ENCODE measurements around the gene C14orf180.

C14orf180 gene

DNA sequence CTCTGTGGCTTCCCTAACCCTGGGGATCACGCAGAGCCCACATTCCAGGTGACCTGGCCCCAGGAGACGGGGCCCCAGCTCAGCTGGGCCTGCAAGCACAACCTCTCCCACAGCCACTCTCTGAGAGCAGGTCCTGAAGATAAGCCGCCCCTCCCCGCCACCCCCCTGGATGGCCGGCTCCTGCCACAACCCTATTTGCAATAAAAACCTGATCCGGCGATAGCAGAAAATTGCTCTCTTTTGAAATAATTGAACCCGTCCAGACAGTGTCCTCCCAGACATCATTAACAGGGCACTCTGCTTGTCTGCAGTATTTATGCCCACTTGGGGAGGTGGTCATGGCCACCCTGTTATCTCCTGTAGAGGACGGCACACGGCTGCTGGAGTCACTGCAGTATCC, 5.0 kb downstream of the C14orf180 start:
- Histone ChIP-seq H3K9me3 (ENCODE audit: low read length) (no peaks in the 10 kb centered on the region), H3K36me3 (ENCODE audit: insufficient read depth, low read length) (no peaks in the 10 kb centered on the region), H3K27me3 (ENCODE audit: control insufficient read depth in 1 of 2, insufficient read depth in 2 of 2, low read length in 2 of 2) (peaks cover 0 to 15% of the 10 kb centered on the region in 2 donors), H3K4me3 (ENCODE audit: low read depth in 1 of 2, low read length in 2 of 2) (no peak overlapping the region), H3K27ac (ENCODE audit: low read depth, low read length) (no peak overlapping the region), H3K4me1 (ENCODE audit: insufficient read depth, low read length) (peaks cover 12% of the 10 kb centered on the region), H3K9ac (ENCODE audit: low read length) (no peak overlapping the region)

- H3K27me3 ChIP-seq (ENCODE audit: control insufficient read depth in 1 of 2, insufficient read depth in 2 of 2, low read length in 2 of 2), result peaks cover 0 to 15% of the 10 kb centered on the region in 2 donors
- H3K4me3 ChIP-seq (ENCODE audit: low read depth in 1 of 2, low read length in 2 of 2), result no peak overlapping the region
- no peaks in the 10 kb centered on the region for H3K9me3 ChIP-seq (ENCODE audit: low read length)
- H3K27ac ChIP-seq (ENCODE audit: low read depth, low read length), result no peak overlapping the region
- no peaks in the 10 kb centered on the region for H3K36me3 ChIP-seq (ENCODE audit: insufficient read depth, low read length)
- no peaks in the 10 kb centered on the region for H3K4me1 ChIP-seq (ENCODE audit: insufficient read depth, low read length)
- H3K9ac ChIP-seq (ENCODE audit: low read length), result no peak overlapping the region
These were observed 6.6 kb downstream of the C14orf180 start for GRCh38 chr14:104585966-104586697.

DNA sequence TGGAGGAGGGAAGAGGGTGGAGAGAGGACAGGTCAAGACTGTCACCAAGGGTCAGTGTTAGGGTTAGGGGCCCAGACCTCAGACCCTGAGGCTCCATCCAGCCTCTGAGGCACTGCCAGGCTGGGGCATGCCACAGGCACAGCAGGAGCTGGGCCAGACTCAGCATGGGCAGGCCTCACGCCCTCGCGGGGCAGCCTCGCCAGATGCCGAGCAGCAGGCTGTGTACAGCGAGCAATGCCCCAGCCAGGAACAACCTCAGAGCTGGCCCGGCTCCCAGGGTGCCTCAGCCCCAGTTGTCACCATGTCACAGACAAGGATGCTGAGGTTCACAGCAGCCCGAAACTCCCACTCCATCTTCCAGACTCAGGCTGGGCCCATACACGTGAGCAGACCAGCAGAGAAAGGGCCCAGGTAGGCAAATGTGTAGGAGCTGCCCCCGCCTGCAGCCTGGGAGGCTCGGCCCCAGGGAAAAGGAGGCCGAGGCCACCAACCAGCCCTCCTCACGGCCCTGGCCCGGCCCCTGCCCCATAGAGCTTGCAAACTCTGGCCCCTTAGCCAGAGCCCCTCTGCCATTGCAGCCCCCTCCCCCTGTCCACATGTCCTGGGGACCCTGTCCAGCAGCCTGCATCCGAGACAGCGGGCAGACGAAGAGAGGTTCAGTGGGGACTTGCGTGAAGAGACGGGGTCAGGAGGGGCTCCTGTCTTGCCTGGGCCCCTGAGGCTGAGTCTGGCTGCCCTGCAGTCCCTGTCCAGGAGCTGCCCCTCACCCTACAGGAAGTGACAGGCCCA, 7.5 kb downstream of the C14orf180 start:
- no peak overlapping the region for H3K27ac ChIP-seq (ENCODE audit: low read depth, low read length)
- H3K4me1 ChIP-seq (ENCODE audit: insufficient read depth, low read length), result no peaks in the 10 kb centered on the region
- peaks cover 0 to 21% of the 10 kb centered on the region in 2 donors for H3K27me3 ChIP-seq (ENCODE audit: control insufficient read depth in 1 of 2, insufficient read depth in 2 of 2, low read length in 2 of 2)
- no peak overlapping the region for H3K9ac ChIP-seq (ENCODE audit: low read length)
- H3K9me3 ChIP-seq (ENCODE audit: low read length), result no peaks in the 10 kb centered on the region
- H3K36me3 ChIP-seq (ENCODE audit: insufficient read depth, low read length), result no peaks in the 10 kb centered on the region
- H3K4me3 ChIP-seq (ENCODE audit: low read depth in 1 of 2, low read length in 2 of 2), result no peak overlapping the region

- H3K9me3 ChIP-seq (ENCODE audit: low read length), result no peaks in the 10 kb centered on the region
- H3K9ac ChIP-seq (ENCODE audit: low read length), result no peak overlapping the region
- H3K4me1 ChIP-seq (ENCODE audit: insufficient read depth, low read length), result no peaks in the 10 kb centered on the region
- no peak overlapping the region for H3K27ac ChIP-seq (ENCODE audit: low read depth, low read length)
- H3K36me3 ChIP-seq (ENCODE audit: insufficient read depth, low read length), result no peaks in the 10 kb centered on the region
- H3K27me3 ChIP-seq (ENCODE audit: control insufficient read depth in 1 of 2, insufficient read depth in 2 of 2, low read length in 2 of 2), result peaks cover 0 to 21% of the 10 kb centered on the region in 2 donors
- H3K4me3 ChIP-seq (ENCODE audit: low read depth in 1 of 2, low read length in 2 of 2), result no peak overlapping the region
These were observed 8.1 kb downstream of the C14orf180 start for GRCh38 chr14:104587641-104588040.

DNA sequence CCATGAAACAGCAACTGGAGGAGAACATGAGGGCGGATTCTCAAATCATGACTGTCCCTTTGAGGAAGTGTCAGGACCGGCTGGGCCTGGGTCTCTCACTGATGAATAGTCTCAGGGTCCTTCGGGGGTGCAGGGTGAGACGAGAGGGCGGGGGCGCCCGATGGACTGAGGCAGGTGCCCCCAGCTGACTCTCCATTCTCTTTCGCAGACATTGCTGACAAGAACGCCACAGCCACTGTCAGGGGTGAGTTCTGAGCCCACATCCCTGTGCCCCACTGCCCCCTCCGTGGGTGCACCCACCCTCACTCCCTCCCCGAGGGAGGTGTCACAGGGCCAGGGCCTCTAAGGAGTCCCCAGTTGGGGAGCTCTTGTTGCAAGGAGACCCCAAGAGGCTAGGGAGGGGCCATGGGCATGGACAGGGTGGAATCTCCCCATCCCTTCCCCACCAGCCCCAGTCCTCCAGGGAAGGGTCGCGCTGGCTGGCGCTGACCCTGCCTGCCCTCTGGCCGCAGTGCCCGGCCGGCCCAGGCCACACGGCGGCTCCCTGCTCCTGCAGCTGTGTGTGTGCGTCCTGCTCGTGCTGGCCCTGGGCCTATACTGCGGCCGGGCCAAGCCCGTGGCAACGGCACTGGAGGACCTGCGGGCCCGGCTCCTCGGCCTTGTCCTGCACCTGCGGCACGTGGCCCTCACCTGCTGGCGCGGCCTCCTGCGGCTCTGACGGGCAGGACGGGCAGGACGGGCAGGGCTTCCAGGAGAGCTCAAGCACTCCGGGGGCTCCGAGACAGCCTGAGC, 8.7 kb downstream of the C14orf180 start:
- Histone ChIP-seq H3K9ac (ENCODE audit: low read length) (no peak overlapping the region), H3K4me1 (ENCODE audit: insufficient read depth, low read length) (no peaks in the 10 kb centered on the region), H3K36me3 (ENCODE audit: insufficient read depth, low read length) (no peaks in the 10 kb centered on the region), H3K27me3 (ENCODE audit: control insufficient read depth in 1 of 2, insufficient read depth in 2 of 2, low read length in 2 of 2) (peaks cover 0 to 21% of the 10 kb centered on the region in 2 donors), H3K4me3 (ENCODE audit: low read depth in 1 of 2, low read length in 2 of 2) (no peak overlapping the region), H3K27ac (ENCODE audit: low read depth, low read length) (no peak overlapping the region), H3K9me3 (ENCODE audit: low read length) (no peaks in the 10 kb centered on the region)

DNA sequence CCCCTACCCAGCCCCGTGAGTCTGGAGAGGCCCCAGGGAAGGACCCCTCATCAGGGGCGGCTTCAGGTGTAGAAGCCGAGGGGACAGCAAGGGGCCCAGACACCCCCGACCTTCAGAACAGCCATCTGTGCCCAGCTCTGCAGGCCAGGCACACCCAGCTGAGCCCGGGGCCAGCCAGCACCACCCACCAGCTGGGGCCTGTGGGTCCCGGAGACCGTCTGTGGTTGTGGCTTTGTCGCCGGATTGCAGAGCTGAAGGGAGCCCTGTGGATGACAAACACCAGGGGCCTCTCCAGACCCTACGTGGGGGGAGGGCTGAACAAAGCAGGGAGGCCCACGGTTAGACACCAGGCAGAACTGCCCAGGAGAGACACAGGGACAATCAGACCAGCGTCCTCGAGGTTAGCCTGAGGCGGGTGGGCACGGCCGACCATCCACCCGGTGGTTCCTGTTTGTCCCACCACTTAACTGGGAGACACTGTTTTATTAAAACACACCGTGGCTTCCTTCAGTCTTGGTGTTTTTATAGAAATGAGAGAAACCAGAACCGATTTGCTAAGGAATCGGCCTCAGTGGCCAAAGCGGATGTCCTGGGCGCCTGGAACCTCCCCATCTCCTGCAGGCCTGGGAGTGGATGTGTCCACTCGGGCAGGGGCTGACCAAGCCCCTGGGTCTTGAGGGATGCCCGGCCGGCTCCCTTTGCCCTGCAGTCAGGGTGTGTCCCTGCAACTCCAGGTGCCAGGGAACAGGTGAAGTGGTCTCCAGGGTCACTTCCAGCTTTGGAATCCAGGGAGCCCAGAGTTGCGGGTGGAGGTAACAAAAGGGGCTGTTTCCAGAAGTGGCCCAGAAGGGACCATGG, 10.0 kb downstream of the C14orf180 start:
- H3K27me3 ChIP-seq (ENCODE audit: control insufficient read depth in 1 of 2, insufficient read depth in 2 of 2, low read length in 2 of 2), result peaks cover 0 to 17% of the 10 kb centered on the region in 2 donors
- no peak overlapping the region for H3K9ac ChIP-seq (ENCODE audit: low read length)
- no peak overlapping the region for H3K27ac ChIP-seq (ENCODE audit: low read depth, low read length)
- H3K36me3 ChIP-seq (ENCODE audit: insufficient read depth, low read length), result no peaks in the 10 kb centered on the region
- no peak overlapping the region for H3K4me3 ChIP-seq (ENCODE audit: low read depth in 1 of 2, low read length in 2 of 2)
- no peaks in the 10 kb centered on the region for H3K4me1 ChIP-seq (ENCODE audit: insufficient read depth, low read length)
- no peaks in the 10 kb centered on the region for H3K9me3 ChIP-seq (ENCODE audit: low read length)

DNA sequence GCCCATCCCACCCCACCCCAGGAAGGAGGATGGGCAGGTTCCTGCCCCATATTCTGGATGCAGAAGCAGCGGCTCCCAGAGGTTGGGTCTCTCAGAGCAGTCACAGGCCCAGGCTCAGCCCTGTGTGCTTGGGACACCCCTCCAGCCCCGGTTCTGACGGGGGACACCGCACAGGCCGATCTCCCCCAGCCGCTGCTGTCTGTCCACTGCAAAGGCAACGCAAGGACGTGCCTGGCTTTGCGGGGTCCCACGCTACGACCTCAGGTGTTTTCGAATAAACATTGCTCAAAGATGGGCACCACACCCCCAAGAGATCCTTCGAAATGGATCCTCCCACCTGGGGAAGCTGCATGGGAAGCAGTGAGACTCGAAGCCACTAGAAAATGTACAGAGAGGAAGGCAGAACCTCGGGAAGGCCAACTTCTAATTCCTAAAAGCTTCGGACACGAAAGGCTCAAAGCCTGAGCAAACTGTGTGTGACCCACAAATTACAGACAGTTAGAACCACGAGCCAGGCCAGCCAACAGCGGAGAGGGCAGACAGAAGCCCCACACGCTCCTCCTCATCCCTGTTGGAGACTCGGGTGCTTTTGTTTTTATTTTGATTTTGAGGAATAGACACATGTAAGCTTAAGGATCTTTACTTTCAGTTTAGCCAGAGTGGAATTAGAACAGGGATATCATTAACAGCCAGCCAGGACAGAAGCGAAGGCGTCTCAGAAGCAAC, 10.8 kb downstream of the C14orf180 start:
- H3K36me3 ChIP-seq (ENCODE audit: insufficient read depth, low read length), result no peaks in the 10 kb centered on the region
- H3K4me3 ChIP-seq (ENCODE audit: low read depth in 1 of 2, low read length in 2 of 2), result no peak overlapping the region
- H3K9me3 ChIP-seq (ENCODE audit: low read length), result no peaks in the 10 kb centered on the region
- H3K4me1 ChIP-seq (ENCODE audit: insufficient read depth, low read length), result no peaks in the 10 kb centered on the region
- H3K9ac ChIP-seq (ENCODE audit: low read length), result no peak overlapping the region
- H3K27me3 ChIP-seq (ENCODE audit: control insufficient read depth in 1 of 2, insufficient read depth in 2 of 2, low read length in 2 of 2), result peaks cover 0 to 21% of the 10 kb centered on the region in 2 donors
- no peak overlapping the region for H3K27ac ChIP-seq (ENCODE audit: low read depth, low read length)

DNA sequence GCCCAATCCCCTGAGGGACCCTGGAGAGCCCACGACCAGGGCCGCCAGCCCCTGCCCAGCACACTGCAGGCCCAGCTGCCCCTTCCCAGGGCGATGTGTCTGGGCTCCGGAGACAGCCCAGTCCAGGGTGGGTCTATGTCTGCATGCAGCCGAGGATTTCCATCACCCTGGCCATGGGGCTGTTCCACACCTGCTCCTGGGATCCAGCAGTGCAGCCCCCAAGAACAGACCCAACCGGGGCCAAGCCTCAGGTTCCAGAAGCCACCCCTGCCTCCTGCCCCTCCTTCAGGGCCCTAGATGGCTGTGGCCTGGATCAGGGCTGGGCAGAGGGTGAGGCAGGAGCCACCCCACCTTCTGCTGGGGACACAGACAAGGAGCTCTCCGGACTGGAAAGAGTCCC, 11.5 kb downstream of the C14orf180 start:
- Histone ChIP-seq H3K9ac (ENCODE audit: low read length) (no peak overlapping the region), H3K27me3 (ENCODE audit: control insufficient read depth in 1 of 2, insufficient read depth in 2 of 2, low read length in 2 of 2) (peaks cover 0 to 21% of the 10 kb centered on the region in 2 donors), H3K9me3 (ENCODE audit: low read length) (no peaks in the 10 kb centered on the region), H3K36me3 (ENCODE audit: insufficient read depth, low read length) (no peaks in the 10 kb centered on the region), H3K4me3 (ENCODE audit: low read depth in 1 of 2, low read length in 2 of 2) (no peak overlapping the region), H3K4me1 (ENCODE audit: insufficient read depth, low read length) (no peaks in the 10 kb centered on the region), H3K27ac (ENCODE audit: low read depth, low read length) (no peak overlapping the region)

- no peaks in the 10 kb centered on the region for H3K9me3 ChIP-seq (ENCODE audit: low read length)
These were observed 12.1 kb downstream of the C14orf180 start for GRCh38 chr14:104591506-104592291.

DNA sequence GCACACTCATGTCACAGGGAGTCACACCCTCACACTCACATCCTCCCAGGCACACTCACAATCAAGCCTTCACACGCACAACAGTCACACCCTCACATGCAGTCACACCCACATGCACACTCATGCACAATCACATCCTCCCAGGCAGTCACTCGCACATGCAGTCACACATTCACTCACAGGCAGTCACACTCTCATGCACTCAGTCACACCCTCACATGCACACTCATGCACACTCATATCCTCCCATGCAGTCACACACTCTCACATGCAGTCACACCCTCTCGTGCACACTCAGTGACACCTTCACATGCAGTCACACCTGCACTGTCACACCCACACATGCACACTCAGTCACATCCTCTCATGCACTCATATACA, 12.7 kb downstream of the C14orf180 start:
- Histone ChIP-seq H3K27me3 (ENCODE audit: control insufficient read depth in 1 of 2, insufficient read depth in 2 of 2, low read length in 2 of 2) (peaks cover 0 to 20% of the 10 kb centered on the region in 2 donors), H3K4me3 (ENCODE audit: low read depth in 1 of 2, low read length in 2 of 2) (no peak overlapping the region)

More at GRCh38 chr14:104591506-104592291, 12.1 kb downstream of the C14orf180 start:
- Histone ChIP-seq H3K9ac (ENCODE audit: low read length) (no peak overlapping the region), H3K27ac (ENCODE audit: low read depth, low read length) (no peak overlapping the region), H3K27me3 (ENCODE audit: control insufficient read depth in 1 of 2, insufficient read depth in 2 of 2, low read length in 2 of 2) (peaks cover 0 to 21% of the 10 kb centered on the region in 2 donors), H3K36me3 (ENCODE audit: insufficient read depth, low read length) (no peaks in the 10 kb centered on the region), H3K4me1 (ENCODE audit: insufficient read depth, low read length) (no peaks in the 10 kb centered on the region), H3K4me3 (ENCODE audit: low read depth in 1 of 2, low read length in 2 of 2) (no peak overlapping the region)

More for the DNA sequence above, 12.7 kb downstream of the C14orf180 start:
- Histone ChIP-seq H3K36me3 (ENCODE audit: insufficient read depth, low read length) (no peaks in the 10 kb centered on the region), H3K9ac (ENCODE audit: low read length) (no peak overlapping the region), H3K27ac (ENCODE audit: low read depth, low read length) (no peak overlapping the region), H3K9me3 (ENCODE audit: low read length) (no peaks in the 10 kb centered on the region), H3K4me1 (ENCODE audit: insufficient read depth, low read length) (no peaks in the 10 kb centered on the region)
